GM10847 (cell line): Measurements from ENCODE around the gene HBA1.
"Not testable (repeated sequence)": the region's sequence is repeated elsewhere in the genome, so short reads cannot be mapped to it uniquely, and the experiment has no call there.

Experiments used
- POLR2A ChIP-seq: IDR thresholded peaks from 2 replicates; pipeline ENCODE4 v1.6.1; 2011; ENCODE audit not compliant: insufficient read length; ENCODE audit errors: extremely low read depth

Gene HBA1

DNA sequence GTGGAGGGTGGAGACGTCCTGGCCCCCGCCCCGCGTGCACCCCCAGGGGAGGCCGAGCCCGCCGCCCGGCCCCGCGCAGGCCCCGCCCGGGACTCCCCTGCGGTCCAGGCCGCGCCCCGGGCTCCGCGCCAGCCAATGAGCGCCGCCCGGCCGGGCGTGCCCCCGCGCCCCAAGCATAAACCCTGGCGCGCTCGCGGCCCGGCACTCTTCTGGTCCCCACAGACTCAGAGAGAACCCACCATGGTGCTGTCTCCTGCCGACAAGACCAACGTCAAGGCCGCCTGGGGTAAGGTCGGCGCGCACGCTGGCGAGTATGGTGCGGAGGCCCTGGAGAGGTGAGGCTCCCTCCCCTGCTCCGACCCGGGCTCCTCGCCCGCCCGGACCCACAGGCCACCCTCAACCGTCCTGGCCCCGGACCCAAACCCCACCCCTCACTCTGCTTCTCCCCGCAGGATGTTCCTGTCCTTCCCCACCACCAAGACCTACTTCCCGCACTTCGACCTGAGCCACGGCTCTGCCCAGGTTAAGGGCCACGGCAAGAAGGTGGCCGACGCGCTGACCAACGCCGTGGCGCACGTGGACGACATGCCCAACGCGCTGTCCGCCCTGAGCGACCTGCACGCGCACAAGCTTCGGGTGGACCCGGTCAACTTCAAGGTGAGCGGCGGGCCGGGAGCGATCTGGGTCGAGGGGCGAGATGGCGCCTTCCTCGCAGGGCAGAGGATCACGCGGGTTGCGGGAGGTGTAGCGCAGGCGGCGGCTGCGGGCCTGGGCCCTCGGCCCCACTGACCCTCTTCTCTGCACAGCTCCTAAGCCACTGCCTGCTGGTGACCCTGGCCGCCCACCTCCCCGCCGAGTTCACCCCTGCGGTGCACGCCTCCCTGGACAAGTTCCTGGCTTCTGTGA lies at the start of gene HBA1:
TSS of gene HBA1 (plus strand) at position 204 of the 906 bp plus-strand sequence. CDS start at position 241, 37 bp downstream.
- TF ChIP-seq POLR2A = not testable (repeated sequence)

DNA sequence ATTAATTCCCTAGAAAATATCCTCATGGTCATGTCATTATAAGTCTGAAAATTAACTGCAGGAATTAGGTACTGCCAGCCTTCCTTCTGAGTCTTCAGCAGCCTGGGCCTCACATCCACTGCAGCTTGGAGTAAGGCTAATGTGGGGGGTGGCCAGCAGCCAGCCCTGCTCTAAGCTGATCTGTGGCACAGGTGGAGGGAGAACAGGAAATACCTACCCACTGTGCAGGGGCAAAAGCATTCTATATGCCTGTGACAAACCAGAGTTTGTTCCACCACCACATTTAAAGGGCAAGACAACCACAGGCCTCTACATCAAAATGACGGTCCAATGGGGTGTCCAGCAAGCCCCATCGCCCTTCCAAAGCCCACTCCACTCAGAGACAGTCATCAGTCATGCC lies 47.4 kb upstream of the HBA1 start:
- TF ChIP-seq POLR2A = no peak

DNA sequence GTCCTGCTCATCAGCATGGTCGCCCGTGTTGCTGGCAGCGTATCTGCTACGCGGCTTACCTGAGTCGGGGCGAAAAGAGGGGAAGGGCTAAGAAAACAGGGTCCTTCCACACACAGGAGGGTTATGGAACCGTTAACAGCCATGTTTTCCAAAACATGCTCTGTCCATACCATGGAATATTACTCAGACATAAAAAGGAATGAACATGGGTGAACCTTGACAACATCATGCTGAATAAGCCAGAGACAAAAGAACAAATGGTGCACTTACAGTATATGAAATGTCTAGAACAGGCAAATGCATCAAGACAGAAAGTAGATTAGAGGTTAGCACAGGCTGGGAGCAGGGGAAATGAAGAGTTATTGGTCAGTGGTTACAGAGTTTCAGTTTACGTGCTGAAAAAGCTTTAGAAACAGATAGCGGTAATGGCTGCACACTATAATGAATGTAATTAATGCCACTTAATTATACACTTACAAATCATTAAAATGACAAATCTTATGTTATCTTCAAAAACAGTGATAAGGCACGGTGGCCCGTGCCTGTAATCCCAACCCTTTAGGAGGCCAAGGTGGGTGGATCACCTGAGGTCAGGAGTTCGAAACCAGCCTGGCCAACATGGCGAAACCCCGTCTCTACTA lies 45.8 kb upstream of the HBA1 start:
- no peak for TF ChIP-seq POLR2A

DNA sequence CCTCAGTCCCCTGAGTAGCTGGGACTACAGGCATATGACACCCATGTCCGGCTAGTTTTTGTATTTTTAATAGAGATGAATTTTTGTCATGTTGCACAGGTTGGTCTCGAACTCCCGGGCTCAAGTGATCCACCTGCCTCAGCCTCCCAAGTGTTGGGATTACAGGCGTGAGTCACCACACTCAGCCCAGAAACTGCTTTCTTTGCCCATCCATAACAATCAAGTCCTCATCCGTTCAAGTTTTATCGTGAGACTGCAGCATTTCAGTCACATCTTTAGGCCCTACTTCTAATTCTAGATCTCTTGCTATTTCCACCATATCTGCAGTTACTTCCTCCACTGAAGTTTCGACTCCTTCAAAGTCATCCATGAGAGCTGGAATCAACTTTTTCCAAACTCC lies 44.4 kb upstream of the HBA1 start:
- TF ChIP-seq POLR2A = no peak

DNA sequence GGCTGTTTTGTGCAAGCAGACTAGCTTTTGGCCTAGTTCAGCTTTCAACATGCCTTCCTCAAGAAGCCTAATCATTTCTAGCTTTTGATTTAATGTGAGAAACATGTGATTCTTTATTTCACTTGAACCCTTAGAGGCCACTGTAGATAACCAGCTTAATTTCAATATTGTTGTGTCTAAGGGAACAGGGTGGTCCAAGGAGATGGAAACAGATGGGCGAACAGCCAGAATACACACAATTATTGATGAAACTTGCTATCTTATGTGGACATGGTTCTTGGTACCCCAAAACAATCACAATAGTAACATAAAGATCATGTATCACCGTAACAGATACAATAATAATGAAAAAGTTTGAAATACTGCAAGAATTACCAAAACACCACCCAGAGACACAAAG lies 42.8 kb upstream of the HBA1 start:
- no peak for TF ChIP-seq POLR2A

DNA sequence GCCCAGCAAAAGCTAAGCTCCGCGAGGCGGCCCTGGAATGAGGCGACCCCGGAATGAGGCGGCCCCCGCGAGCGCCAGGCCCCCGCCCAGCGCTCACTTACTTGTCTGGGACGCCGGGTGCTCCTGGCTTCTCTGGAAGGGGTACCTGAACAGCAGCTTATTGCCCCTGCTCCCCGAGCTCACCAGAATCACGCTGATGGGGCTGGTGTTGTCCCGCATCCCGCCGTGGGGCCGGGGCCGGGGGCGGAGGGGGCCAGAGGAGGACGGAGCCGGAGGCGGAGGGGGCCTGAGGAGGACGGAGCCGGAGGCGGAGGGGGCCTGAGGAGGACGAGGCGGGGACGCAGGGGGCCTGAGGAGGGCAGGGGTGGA lies 38.4 kb upstream of the HBA1 start:
- no peak for TF ChIP-seq POLR2A

DNA sequence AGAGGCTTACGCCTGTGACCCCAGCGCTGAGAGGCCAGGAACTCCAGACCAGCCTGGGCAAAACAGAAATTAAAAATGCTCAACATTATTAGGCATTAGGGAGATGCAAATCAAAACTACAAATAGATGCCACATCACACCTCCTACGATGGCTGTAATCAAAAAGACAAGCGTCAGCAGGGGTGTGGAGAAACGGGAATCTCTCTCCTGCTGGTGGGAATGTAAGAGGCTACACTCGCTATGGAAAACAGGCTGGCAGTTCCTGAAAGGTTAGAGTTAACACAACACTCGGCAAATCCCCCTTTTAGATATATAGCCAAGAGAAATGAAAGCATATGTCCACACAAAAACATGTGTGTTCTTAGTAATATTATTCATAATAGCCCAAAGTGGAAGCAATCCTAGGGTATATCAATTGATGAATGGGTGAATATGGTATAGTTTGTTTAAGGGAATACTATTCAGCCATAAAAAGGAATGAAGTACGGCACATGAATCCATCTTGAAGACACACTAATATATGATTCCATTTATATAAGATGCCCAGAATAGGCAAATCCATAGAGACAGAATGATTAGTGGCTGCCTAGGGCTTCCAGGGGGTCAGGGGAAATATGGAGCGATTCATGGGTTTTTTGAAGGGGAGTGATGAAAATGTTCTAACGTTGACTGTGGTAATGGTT lies 36.2 kb upstream of the HBA1 start:
- TF ChIP-seq POLR2A = no peak

DNA sequence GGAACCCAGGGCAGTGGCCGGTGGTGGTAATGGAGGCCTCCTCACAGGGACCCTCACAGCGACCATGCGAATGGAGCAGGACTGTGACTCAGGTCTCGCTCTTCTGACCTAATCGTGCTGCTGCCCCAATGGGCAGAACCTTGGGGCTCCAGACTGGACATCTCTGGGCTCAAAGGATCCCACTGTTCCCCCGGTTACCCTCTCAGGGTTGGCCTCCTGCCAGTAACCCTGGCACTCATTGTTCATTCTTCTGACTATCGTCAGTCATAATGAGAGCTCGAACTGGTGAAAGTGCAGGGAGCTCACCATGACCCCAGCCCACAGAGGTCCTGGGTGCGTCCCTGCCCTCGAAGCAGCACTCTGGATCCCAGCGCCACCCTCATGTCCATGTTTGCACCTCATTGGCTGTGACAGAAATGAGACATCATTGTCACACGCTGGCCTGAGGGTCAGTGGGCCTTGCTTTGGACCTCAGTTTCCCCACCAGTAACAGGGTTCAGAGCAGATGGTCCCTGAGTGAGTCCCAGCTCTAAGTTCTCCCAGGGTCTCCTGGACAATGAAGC lies 34.0 kb upstream of the HBA1 start:
- TF ChIP-seq POLR2A = no peak

DNA sequence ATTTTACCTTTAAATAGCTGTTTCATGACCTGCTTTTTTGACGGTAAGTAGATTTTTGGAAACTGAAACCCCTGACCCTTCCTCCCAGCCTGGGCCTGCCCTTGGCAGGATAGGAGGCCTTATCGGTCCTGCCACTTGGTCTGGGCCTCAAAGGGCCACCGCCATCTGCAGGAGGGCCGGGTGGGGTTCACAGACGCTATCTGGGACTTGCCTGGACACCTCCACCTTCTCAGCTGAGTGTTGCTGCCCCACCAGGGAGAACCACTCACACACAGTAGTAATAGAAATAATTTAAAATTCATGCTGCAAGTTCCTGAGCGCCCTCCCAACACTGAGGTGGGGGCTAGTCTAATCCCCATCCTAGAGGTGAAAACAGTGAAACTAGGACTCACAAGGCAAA lies 33.4 kb upstream of the HBA1 start:
- no peak for TF ChIP-seq POLR2A

DNA sequence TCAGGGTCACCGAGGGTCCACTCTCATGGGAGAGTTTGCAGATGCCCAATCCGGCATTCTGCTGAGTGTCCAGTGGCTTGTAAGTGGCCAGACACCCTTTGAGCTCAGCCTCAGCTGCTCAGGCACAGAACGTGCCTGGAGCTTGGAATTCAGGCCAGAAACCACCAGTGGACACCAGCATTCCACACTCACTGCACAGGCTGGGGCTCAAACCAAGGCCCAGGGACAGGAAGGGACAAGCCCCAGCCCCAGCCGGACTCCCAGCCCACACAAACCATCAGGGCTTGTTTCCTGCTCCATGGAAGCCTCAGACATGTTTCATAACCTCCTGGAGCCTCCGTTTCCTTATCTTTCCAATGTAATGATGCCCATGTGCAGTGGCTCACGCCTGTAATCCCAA lies 33.0 kb upstream of the HBA1 start:
- TF ChIP-seq POLR2A = no peak

DNA sequence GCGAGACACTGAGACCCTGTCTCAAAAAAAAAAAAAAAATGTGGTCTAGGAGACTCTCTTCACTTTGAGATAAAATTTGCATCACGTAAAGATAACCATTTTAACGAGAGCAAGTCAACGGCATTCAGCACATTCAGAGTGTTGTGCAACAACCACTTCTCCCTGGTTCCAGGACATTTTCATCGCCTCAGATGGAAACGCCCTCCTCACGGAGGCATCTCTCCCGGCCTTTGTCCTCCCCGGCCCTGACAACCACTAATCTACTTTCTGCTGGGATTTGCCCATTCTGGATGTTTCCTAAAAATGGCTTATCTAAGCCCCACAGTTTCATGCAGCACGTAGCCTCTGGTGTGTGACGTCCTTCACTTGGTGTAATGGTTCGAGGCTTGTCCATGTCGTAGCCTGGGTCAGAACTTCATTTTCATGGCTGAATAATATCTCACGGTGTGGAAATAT lies 31.7 kb upstream of the HBA1 start:
- TF ChIP-seq POLR2A = no peak

DNA sequence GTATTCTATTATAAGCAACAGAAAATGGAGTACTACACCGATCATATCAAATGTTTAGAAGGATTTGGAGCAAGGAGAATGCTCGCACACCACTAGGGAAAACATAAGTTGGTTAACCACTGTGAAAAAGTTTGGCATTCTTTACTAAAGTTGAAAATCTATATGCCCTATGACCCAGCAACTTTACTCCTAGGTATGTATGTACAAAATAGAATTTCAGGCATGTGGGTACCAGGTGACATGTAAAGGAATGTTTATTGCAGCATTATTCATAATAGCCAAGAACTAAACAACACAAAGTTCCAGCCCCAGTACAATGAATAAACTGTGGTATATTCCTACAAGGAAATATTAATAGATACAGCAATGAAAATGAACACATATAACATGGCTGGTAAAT lies 29.8 kb upstream of the HBA1 start:
- no peak for TF ChIP-seq POLR2A

DNA sequence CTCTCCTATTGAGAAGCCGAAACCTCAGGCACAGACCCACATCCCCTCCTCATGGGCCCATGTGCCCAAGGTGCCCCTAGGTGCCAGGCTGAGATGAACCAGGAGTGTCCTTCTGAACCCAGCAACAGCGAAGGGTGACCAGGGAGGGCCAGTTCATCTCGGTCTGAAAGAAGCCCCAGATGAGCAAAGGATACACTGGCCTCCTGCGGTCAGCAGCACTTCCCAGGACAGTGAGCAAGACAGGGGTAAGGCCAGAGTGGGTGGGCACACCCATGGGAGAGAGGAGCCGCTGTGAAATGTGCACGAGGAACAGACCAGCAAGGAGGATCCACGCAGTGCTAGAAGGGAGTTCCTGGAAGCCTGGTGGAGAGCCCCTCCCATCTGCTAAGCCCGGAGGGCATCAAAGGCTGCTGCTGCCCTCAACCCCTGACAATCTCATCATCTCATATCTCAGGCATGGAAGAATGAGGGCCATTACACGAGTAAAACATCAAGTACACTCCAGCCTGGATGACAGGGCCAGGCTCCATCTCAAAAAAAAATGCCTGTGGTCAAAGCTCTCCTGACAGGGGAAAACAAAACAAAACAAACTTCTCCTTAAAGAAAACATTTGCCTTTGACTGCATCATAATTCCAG lies 27.3 kb upstream of the HBA1 start:
- TF ChIP-seq POLR2A = no peak

DNA sequence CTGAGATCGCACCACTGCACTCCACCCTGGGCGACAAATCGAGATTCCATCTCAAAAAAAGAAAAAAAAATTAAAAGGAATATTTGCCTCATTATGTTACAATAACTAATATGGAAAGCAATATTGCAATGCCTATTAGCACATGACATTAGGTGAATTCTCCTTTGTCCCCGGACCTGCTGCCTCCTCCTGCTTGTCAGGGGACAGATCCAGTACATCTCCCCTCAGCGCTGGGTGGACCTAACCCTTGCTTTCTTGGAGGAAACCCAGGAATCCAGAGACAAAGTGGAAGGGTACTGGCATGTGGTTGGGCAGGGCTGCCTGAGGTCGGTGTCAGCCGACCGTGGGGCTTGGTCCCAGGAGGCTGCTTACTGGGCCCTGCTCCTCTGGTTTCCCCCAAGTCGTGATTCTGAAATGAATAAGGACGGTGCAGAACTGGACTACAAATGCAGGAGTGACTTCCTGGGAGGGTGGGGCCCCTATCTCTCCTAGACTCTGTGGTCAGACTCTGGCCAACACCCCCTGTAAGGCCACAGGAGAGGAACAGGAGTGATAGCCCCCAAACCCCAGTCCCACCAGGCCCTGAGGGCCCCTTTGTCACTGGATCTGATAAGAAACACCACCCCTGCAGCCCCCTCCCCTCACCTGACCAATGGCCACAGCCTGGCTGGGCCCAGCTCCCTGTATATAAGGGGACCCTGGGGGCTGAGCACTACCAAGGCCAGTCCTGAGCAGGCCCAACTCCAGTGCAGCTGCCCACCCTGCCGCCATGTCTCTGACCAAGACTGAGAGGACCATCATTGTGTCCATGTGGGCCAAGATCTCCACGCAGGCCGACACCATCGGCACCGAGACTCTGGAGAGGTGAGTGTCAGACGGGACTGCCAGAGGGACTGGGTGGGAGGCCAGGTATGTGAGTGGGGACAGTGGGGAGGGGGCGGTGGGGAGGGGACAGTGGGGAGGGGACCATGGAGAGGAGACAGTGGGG lies 24.0 kb upstream of the HBA1 start, which contains the start of gene HBZ:
TSS of gene HBZ (plus strand) at position 504 of the 988 bp plus-strand sequence. CDS start at position 770, 266 bp downstream.
- no peak for TF ChIP-seq POLR2A
